Natural killer cell (primary cell): ENCODE measurements around the gene MPST. TPM values are rescaled to one million over a fixed set of nuclear protein-coding genes. Genes with fewer than 3 reads are reported as not detected.

Experiments used
- ATAC-seq, 3 donors: fragments of 150-1000 bp in 2 of 3; fragments of 200-7000 bp in 1 of 3; cut with Tn5 transposase; 1 replicate in 1 of 3; 2 replicates in 2 of 3; pipeline ENCODE4 v1.10.0; 2021; ENCODE audit warnings: mild to moderate bottlenecking in 2 of 3, moderate library complexity in 2 of 3
- DNase-seq, 2 donors: peaks; one replicate each; pipeline versions ENCODE4 v3.0.0 to v3.0.0-alpha.2; 2013 to 2021; ENCODE audit warnings: mixed read lengths in 1 of 2
- H3K27ac ChIP-seq: one replicate; pipeline ENCODE4 v1.5.1; 2013; ENCODE audit warnings: mild to moderate bottlenecking, low read length
- H3K27me3 ChIP-seq: one replicate; pipeline ENCODE4 v1.6.1; 2013; ENCODE audit warnings: low read length; ENCODE audit not compliant: control insufficient read depth, insufficient read depth
- H3K36me3 ChIP-seq: one replicate; pipeline ENCODE4 v1.6.1; 2013; ENCODE audit warnings: low read length; ENCODE audit not compliant: control insufficient read depth, insufficient read depth
- H3K4me1 ChIP-seq: one replicate; pipeline ENCODE4 v1.6.1; 2013; ENCODE audit warnings: low read length; ENCODE audit not compliant: control insufficient read depth, insufficient read depth
- H3K4me3 ChIP-seq: one replicate; pipeline ENCODE4 v1.5.1; 2013; ENCODE audit warnings: low read length
- H3K9me3 ChIP-seq: one replicate; pipeline ENCODE4 v1.6.1; 2013; ENCODE audit warnings: low read length; ENCODE audit not compliant: control insufficient read depth, insufficient read depth
- H3K27ac Mint-ChIP-seq, 2 donors: one replicate each; pipeline ENCODE4 v1.8.0; 2022; ENCODE audit warnings: mild to moderate bottlenecking in 2 of 2, mixed read lengths in 2 of 2, moderate library complexity in 1 of 2
- H3K27me3 Mint-ChIP-seq, 2 donors: one replicate each; pipeline ENCODE4 v1.8.0; 2022; ENCODE audit warnings: low read depth in 2 of 2, mixed read lengths in 2 of 2
- H3K36me3 Mint-ChIP-seq: one replicate; pipeline ENCODE4 v1.8.0; 2022; ENCODE audit warnings: mixed read lengths
- H3K4me1 Mint-ChIP-seq, 2 donors: one replicate each; pipeline ENCODE4 v1.8.0; 2022; ENCODE audit warnings: mixed read lengths in 2 of 2
- H3K4me3 Mint-ChIP-seq: one replicate; pipeline ENCODE4 v1.8.0; 2022; ENCODE audit warnings: mild to moderate bottlenecking, moderate library complexity, mixed read lengths
- H3K9me3 Mint-ChIP-seq, 2 donors: one replicate each; pipeline ENCODE4 v1.8.0; 2022; ENCODE audit warnings: mixed read lengths in 2 of 2
- CTCF ChIP-seq: fragments of 200-600 bp; IDR thresholded peaks from one replicate; pipeline ENCODE4 v1.8.0; 2022; ENCODE audit warnings: antibody characterized with exemption
- WGBS: methylation state at CpG from one replicate; pipeline ENCODE4 v1.1.7; 2013; ENCODE audit warnings: missing lambda C conversion rate; ENCODE audit not compliant: insufficient coverage; 5-methylcytosine and 5-hydroxymethylcytosine counted together
- intact Hi-C: fragments of 100-400 bp; cut with micrococcal nuclease; formaldehyde crosslinking; loops from one replicate; pipeline ENCODE4 v1.14.2; 2022
- total RNA-seq, 4 donors: library from RNA; stranded (reverse); fragments of 120-200 nt in 1 of 4; gene quantifications; one replicate each; pipeline versions ENCODE4 v1.2.3 to v1.2.4, GENCODE V29; 2013 to 2022

Gene MPST
- total RNA-seq = 10 to 100 TPM; 21.4 to 23.9 (median 22.9) TPM
- total RNA-seq (2013) = 29.1 TPM

GRCh38 chr22:37019309-37020191 lies at the start of gene MPST, which contains the start of gene TST:
Gene MPST (plus strand): TSS chr22:37019742. CDS start chr22:37019837, 95 bp downstream.
Gene TST (minus strand): TSS chr22:37019447. CDS start chr22:37018732, 715 bp downstream.
- ATAC-seq (peak; percentile 78 to 80 (median 79)), DNase-seq (peak; percentile 44 to 66)
- no peaks in the 10 kb centered on the region for H3K27me3 ChIP-seq
- no peak for TF ChIP-seq CTCF
- peak within 1 kb of the TSS; percentile 84 for H3K4me3 ChIP-seq
- peaks cover under 1% of the 10 kb centered on the region for H3K36me3 ChIP-seq
- H3K27ac ChIP-seq = peak within 1 kb of the TSS; percentile 30
- peak within 1 kb of the TSS; percentile 57 to 89 for H3K27ac Mint-ChIP-seq
- H3K9me3 ChIP-seq = no peaks in the 10 kb centered on the region
- H3K4me3 Mint-ChIP-seq = peak within 1 kb of the TSS; percentile 90
- intact Hi-C loops = no loop called here
- H3K9me3 Mint-ChIP-seq = no peaks in the 10 kb centered on the region
- under 1% methylated on average over 107 of the region's 107 CpGs for WGBS
- peaks cover 12 to 25% of the 10 kb centered on the region in 2 donors for H3K4me1 Mint-ChIP-seq
- H3K36me3 Mint-ChIP-seq = no peaks in the 10 kb centered on the region
- no peaks in the 10 kb centered on the region for H3K27me3 Mint-ChIP-seq
- H3K4me1 ChIP-seq = peaks cover 33% of the 10 kb centered on the region

GRCh38 chr22:36971341-36972125 lies 48.0 kb upstream of the MPST start:
- TF ChIP-seq CTCF = no peak
- Mint-ChIP-seq H3K27me3 (peaks cover 0 to 4% of the 10 kb centered on the region in 2 donors), H3K4me1 (no peaks in the 10 kb centered on the region), H3K36me3 (no peaks in the 10 kb centered on the region), H3K4me3 (no peak overlapping the region), H3K27ac (no peak overlapping the region), H3K9me3 (no peaks in the 10 kb centered on the region)
- Histone ChIP-seq H3K27me3 (no peaks in the 10 kb centered on the region), H3K9me3 (no peaks in the 10 kb centered on the region), H3K4me3 (no peak overlapping the region), H3K27ac (no peak overlapping the region), H3K36me3 (no peaks in the 10 kb centered on the region), H3K4me1 (no peaks in the 10 kb centered on the region)
- 90% methylated on average over 19 of the region's 19 CpGs for WGBS
- ATAC-seq (no peak), DNase-seq (no peak)
- intact Hi-C loops = no loop called here

GRCh38 chr22:36976606-36977005 lies 42.9 kb upstream of the MPST start:
- Mint-ChIP-seq H3K9me3 (no peaks in the 10 kb centered on the region), H3K4me1 (peaks cover 13 to 14% of the 10 kb centered on the region in 2 donors), H3K27me3 (no peaks in the 10 kb centered on the region), H3K36me3 (no peaks in the 10 kb centered on the region), H3K27ac (peak overlapping the region; percentile 89 to 95), H3K4me3 (peak overlapping the region; percentile 13)
- no peak for ATAC-seq
- WGBS = 100% methylated on average over 4 of the region's 4 CpGs
- no peak overlapping the region for H3K27ac ChIP-seq
- H3K4me3 ChIP-seq = no peak overlapping the region
- TF ChIP-seq CTCF = no peak
- DNase-seq = no peak
- no peaks in the 10 kb centered on the region for H3K36me3 ChIP-seq
- peaks cover 11% of the 10 kb centered on the region for H3K4me1 ChIP-seq
- H3K27me3 ChIP-seq = no peaks in the 10 kb centered on the region
- no peaks in the 10 kb centered on the region for H3K9me3 ChIP-seq
- intact Hi-C loops = no loop called here
